H1 (cell line): ENCODE measurements around the gene PBX3.

Experiments used
- ATF3 ChIP-seq: IDR thresholded peaks from 2 replicates; pipeline ENCODE4 v1.6.1; 2011; ENCODE audit warnings: low read depth, mild to moderate bottlenecking, low read length; ENCODE audit not compliant: insufficient read depth
- CTCF ChIP-seq, 3 experiments: IDR thresholded peaks; 1 replicate in 2 of 3; 2 replicates in 1 of 3; pipeline versions ENCODE4 v1.5.1 to v1.6.1; 2011; ENCODE audit warnings: low read length in 3 of 3, mild to moderate bottlenecking in 3 of 3, inconsistent platforms in 2 of 3, low read depth in 1 of 3, moderate library complexity in 1 of 3; ENCODE audit not compliant: insufficient read depth in 1 of 3; ENCODE audit errors: control extremely low read depth in 1 of 3
- EP300 ChIP-seq, 2 experiments: IDR thresholded peaks; 1 replicate in 1 of 2; 2 replicates in 1 of 2; pipeline ENCODE4 v1.6.1; 2011 to 2012; ENCODE audit warnings: low read depth in 2 of 2, low read length in 2 of 2, mild to moderate bottlenecking in 2 of 2, borderline replicate concordance in 1 of 2, inconsistent platforms in 1 of 2, moderate library complexity in 1 of 2
- EZH2 ChIP-seq: fragments of 200-600 bp; sonication (generic); IDR thresholded peaks from 2 replicates; pipeline ENCODE4 v1.7.1; 2012; ENCODE audit warnings: low read depth, mild to moderate bottlenecking, moderate library complexity, low read length, inconsistent platforms; ENCODE audit not compliant: severe bottlenecking
- FOSL1 ChIP-seq: IDR thresholded peaks from 2 replicates; pipeline ENCODE4 v1.6.1; 2011; ENCODE audit warnings: mild to moderate bottlenecking, low read depth, low read length, moderate library complexity; ENCODE audit not compliant: insufficient read depth
- HDAC6 ChIP-seq: IDR thresholded peaks from one replicate; pipeline ENCODE4 v1.7.1; 2012; ENCODE audit warnings: low read depth, mild to moderate bottlenecking, inconsistent platforms, low read length, moderate library complexity
- JUN ChIP-seq: IDR thresholded peaks from 2 replicates; pipeline ENCODE4 v1.6.1; 2011; ENCODE audit warnings: low read depth, mild to moderate bottlenecking, improper control_type of control experiment, low read length
- POLR2AphosphoS5 ChIP-seq: IDR thresholded peaks from 2 replicates; pipeline ENCODE4 v1.6.1; 2011; ENCODE audit warnings: low read depth, low read length
- RAD21 ChIP-seq, 2 experiments: IDR thresholded peaks in 1 of 2; conservative IDR thresholded peaks in 1 of 2; 2 replicates each; pipeline ENCODE4 v1.6.1; 2011; ENCODE audit warnings: low read depth in 2 of 2, low read length in 2 of 2, improper control_type of control experiment in 1 of 2, inconsistent platforms in 1 of 2, mild to moderate bottlenecking in 1 of 2, moderate library complexity in 1 of 2
- YY1 ChIP-seq: IDR thresholded peaks from 2 replicates; pipeline ENCODE4 v1.6.1; 2011; ENCODE audit warnings: low read depth, mild to moderate bottlenecking, low read length
- TF ChIP-seq, protein P1 (sequence below): IDR thresholded peaks from 2 replicates; pipeline ENCODE4 v1.6.1; 2012; ENCODE audit warnings: inconsistent platforms

DNA sequence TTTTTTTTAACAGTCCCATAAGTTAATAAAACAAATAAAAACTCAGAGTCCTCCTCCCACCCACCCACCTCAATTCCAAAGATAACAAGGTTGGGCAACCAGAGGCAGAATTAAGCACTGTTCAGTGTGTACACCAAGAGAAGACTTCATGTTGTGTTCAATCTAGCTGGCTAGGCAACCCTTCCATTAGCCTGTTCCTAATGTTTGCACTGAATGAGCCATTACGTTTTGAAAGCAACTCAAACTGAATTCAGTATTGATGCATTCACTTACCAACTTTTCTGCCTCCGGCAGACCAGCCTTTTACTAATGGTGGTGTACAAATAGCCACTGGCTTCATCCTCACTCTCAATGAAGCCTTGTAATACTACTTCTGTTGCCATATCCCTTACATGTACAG, 47.5 kb downstream of the PBX3 start:
- TF ChIP-seq, protein P1, sequence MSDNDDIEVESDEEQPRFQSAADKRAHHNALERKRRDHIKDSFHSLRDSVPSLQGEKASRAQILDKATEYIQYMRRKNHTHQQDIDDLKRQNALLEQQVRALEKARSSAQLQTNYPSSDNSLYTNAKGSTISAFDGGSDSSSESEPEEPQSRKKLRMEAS, result no peak
- TF ChIP-seq CTCF (IDR thresholded peaks at IDR 0.05; ENCODE audit: control extremely low read depth in 1 of 3, insufficient read depth in 1 of 3, low read depth in 1 of 3, low read length in 3 of 3) (no peak), ATF3 (no peak), HDAC6 (no peak), EZH2 (no peak), FOSL1 (no peak), YY1 (no peak), EP300 (IDR thresholded peaks at IDR 0.05; ENCODE audit: borderline replicate concordance in 1 of 2, low read depth in 2 of 2, low read length in 2 of 2) (no peak), POLR2AphosphoS5 (no peak), RAD21 (IDR thresholded peaks at IDR 0.05 in 1 of 2, conservative IDR thresholded peaks at IDR 0.05 in 1 of 2; ENCODE audit: low read depth in 2 of 2, low read length in 2 of 2) (no peak), JUN (no peak)
